ENCODE results near the gene PLAAT4. TPM values are rescaled to one million over a fixed set of nuclear protein-coding genes. Genes with fewer than 3 reads are reported as not detected.

The PLAAT4 gene
- total RNA-seq, 2 donors from 2014 or later, result 0.58 TPM; not detected in 1

GRCh38 chr11:63505857-63506528, 30.6 kb upstream of the PLAAT4 start, which contains the start of gene LGALS12:
Gene LGALS12 (plus strand): TSS chr11:63506084. CDS start chr11:63506459, 375 bp downstream.
- peak within 1 kb of the TSS; percentile 50 for H3K4me3 Mint-ChIP-seq
- Histone ChIP-seq H3K4me3 (ENCODE audit: low read length) (no peak within 1 kb of the TSS), H3K9me3 (ENCODE audit: control insufficient read depth, low read length) (peaks cover 35% of the 10 kb centered on the region), H3K27ac (ENCODE audit: low read depth, low read length) (no peak within 1 kb of the TSS), H3K36me3 (ENCODE audit: control insufficient read depth, insufficient read depth, low read length) (no peaks in the 10 kb centered on the region), H3K9ac (ENCODE audit: extremely low read depth, low read length, poor library complexity, severe bottlenecking) (no peak within 1 kb of the TSS), H3K27me3 (ENCODE audit: control insufficient read depth, insufficient read depth, low read length, poor library complexity, severe bottlenecking) (no peaks in the 10 kb centered on the region), H3K4me1 (ENCODE audit: control insufficient read depth, insufficient read depth, low read length) (peaks cover 3% of the 10 kb centered on the region)
- no peaks in the 10 kb centered on the region for H3K27me3 Mint-ChIP-seq (ENCODE audit: insufficient read depth)
- peaks cover 9% of the 10 kb centered on the region for H3K9me3 Mint-ChIP-seq
- peaks cover 3% of the 10 kb centered on the region for H3K36me3 Mint-ChIP-seq (ENCODE audit: low read depth)
- peak; percentile 86 for DNase-seq
- H3K4me1 Mint-ChIP-seq, result peaks cover 53% of the 10 kb centered on the region
- peak within 1 kb of the TSS; percentile 85 for H3K27ac Mint-ChIP-seq
- WGBS, 2 experiments (ENCODE audit: insufficient coverage in 1 of 2, insufficient read length in 1 of 2), result 61 to 64% methylated on average over 5 to 13 of the region's 15 CpGs
- TF ChIP-seq CTCF (conservative IDR thresholded peaks at IDR 0.05), result no peak

- Histone ChIP-seq H3K4me3 (ENCODE audit: low read length) (no peak overlapping the region), H3K27me3 (ENCODE audit: control insufficient read depth, insufficient read depth, low read length, poor library complexity, severe bottlenecking) (no peaks in the 10 kb centered on the region), H3K9ac (ENCODE audit: extremely low read depth, low read length, poor library complexity, severe bottlenecking) (no peak overlapping the region), H3K9me3 (ENCODE audit: control insufficient read depth, low read length) (peaks cover 31% of the 10 kb centered on the region), H3K27ac (ENCODE audit: low read depth, low read length) (no peak overlapping the region), H3K4me1 (ENCODE audit: control insufficient read depth, insufficient read depth, low read length) (peaks cover 3% of the 10 kb centered on the region), H3K36me3 (ENCODE audit: control insufficient read depth, insufficient read depth, low read length) (no peaks in the 10 kb centered on the region)
- Mint-ChIP-seq H3K27ac (peak overlapping the region; percentile 80), H3K27me3 (ENCODE audit: insufficient read depth) (no peaks in the 10 kb centered on the region), H3K9me3 (peaks cover 7% of the 10 kb centered on the region), H3K4me3 (peak overlapping the region; percentile 50), H3K4me1 (peaks cover 51% of the 10 kb centered on the region), H3K36me3 (ENCODE audit: low read depth) (peaks cover 6% of the 10 kb centered on the region)
- 94% methylated on average over 2 of the region's 2 CpGs; no CpG with 5 or more reads in 1 of the 2 experiments for WGBS, 2 experiments (ENCODE audit: insufficient coverage in 1 of 2, insufficient read length in 1 of 2)
- no peak for DNase-seq
- no peak for TF ChIP-seq CTCF (conservative IDR thresholded peaks at IDR 0.05)
Observed at GRCh38 chr11:63506876-63507275, 29.7 kb upstream of the PLAAT4 start.

GRCh38 chr11:63507511-63507910, 29.1 kb upstream of the PLAAT4 start:
- H3K27ac ChIP-seq (ENCODE audit: low read depth, low read length), result no peak overlapping the region
- TF ChIP-seq CTCF (conservative IDR thresholded peaks at IDR 0.05), result no peak
- Mint-ChIP-seq H3K4me1 (peaks cover 45% of the 10 kb centered on the region), H3K9me3 (peaks cover 4% of the 10 kb centered on the region), H3K27ac (peak overlapping the region; percentile 80), H3K4me3 (peak overlapping the region; percentile 50), H3K27me3 (ENCODE audit: insufficient read depth) (no peaks in the 10 kb centered on the region), H3K36me3 (ENCODE audit: low read depth) (peaks cover 6% of the 10 kb centered on the region)
- peaks cover 24% of the 10 kb centered on the region for H3K9me3 ChIP-seq (ENCODE audit: control insufficient read depth, low read length)
- no peak overlapping the region for H3K9ac ChIP-seq (ENCODE audit: extremely low read depth, low read length, poor library complexity, severe bottlenecking)
- H3K4me1 ChIP-seq (ENCODE audit: control insufficient read depth, insufficient read depth, low read length), result peaks cover 3% of the 10 kb centered on the region
- H3K36me3 ChIP-seq (ENCODE audit: control insufficient read depth, insufficient read depth, low read length), result no peaks in the 10 kb centered on the region
- H3K4me3 ChIP-seq (ENCODE audit: low read length), result no peak overlapping the region
- no peaks in the 10 kb centered on the region for H3K27me3 ChIP-seq (ENCODE audit: control insufficient read depth, insufficient read depth, low read length, poor library complexity, severe bottlenecking)
- WGBS, 2 experiments (ENCODE audit: insufficient coverage in 1 of 2, insufficient read length in 1 of 2), result 94 to 100% methylated on average over 1 to 2 of the region's 2 CpGs
- no peak for DNase-seq
